OCI-LY3 (cell line): Measurements from ENCODE around the gene FGGY.

Experiments
- CTCF ChIP-seq: fragments of 200-600, 300-600 bp; sonication (generic); IDR thresholded peaks from 2 replicates; pipeline ENCODE4 v1.5.1; 2014; ENCODE audit warnings: antibody characterized with exemption, low read length, low read depth
- EZH2phosphoT487 ChIP-seq: fragments of 200-600 bp; shearing (Covaris generic); IDR thresholded peaks from 2 replicates; pipeline ENCODE4 v1.6.1; 2018; ENCODE audit warnings: antibody characterized with exemption, mixed run types, low read depth

DNA sequence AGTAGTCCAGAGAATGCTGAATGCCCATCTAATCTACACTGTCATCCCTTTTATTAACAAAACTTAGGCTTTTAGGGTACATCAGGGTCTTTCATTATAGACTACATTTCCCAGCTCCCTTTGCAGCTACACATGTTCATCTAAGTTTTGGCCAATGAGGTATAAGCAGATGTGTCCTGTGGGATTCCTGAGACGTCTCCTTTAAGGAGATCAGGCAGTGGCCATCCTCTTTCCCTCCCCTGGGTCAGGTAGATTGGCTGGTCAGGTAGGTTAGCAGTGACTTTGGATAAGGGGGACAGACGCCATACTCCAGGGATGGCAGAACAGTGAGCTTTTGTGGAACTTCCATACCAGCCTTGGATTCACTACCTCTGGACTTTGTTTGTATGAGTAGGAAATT lies 188.3 kb downstream of the FGGY start:
- TF ChIP-seq CTCF = no peak
- TF ChIP-seq EZH2phosphoT487 = no peak
